GM21576 (cell line): ENCODE measurements around the gene AASS.
"Not testable (repeated sequence)": the region's sequence is repeated elsewhere in the genome, so short reads cannot be mapped to it uniquely, and the experiment has no call there.

Source experiments
- ATAC-seq: cut with Tn5 transposase; IDR thresholded peaks from one replicate; pipeline ENCODE4 v1.9.1; 2021; ENCODE audit warnings: mild to moderate bottlenecking, moderate library complexity; ENCODE audit not compliant: unreplicated experiment

AASS gene

DNA sequence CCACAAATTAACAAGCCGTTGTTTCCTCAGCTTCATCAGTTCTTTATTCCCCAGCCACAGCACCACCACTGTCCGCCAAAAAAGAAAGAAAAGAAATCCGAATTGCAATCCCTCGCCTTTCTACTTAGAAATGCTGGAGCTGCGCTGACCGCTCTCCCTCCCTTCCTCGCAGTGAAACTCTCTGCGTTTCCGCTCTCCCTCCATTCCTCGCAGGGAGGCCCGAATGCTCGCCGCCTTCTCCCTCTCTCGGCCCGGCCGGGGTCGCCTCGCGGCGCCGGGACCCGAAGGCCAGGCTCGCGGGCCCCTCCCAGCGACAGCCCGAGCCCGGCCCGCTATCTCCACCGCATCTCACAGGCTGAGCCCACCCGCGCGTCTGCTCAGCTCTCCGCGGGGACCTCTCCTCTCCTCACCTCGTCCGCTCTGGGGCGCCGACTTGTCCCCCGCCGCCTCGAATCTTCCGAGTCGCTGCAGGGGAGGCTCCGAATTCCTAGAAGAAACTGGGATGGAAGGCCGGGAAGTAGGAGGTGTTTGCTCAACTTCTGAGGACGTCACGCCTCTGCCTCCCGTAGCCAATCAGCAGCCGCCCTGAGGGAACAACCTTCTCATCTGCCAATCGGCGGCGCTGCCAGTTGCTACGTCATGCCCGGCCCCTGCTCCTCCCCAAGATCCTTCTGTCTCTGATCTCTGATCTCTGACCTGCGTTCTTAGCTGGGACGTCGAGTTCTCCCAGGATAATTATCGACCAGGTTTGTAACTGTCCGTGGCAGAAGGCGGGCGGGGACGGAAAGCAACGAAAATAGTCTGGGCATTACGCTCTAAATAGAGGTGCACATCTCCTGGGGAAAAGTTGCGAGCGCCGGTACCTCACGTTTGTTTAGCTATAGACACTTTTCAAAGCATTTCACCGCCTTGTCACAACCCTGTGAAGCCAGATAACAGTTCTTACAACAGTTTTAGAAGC, at the start of gene AASS:
Gene AASS (minus strand): TSS at position 499 of the 961 bp plus-strand sequence. CDS start 10,523 bp downstream, outside the sequence.
- peak; percentile 100 for ATAC-seq

GRCh38 chr7:122188785-122189184, 44.7 kb upstream of the AASS start:
- no peak for ATAC-seq

GRCh38 chr7:122183106-122183505, 39.1 kb upstream of the AASS start:
- ATAC-seq: no peak

DNA sequence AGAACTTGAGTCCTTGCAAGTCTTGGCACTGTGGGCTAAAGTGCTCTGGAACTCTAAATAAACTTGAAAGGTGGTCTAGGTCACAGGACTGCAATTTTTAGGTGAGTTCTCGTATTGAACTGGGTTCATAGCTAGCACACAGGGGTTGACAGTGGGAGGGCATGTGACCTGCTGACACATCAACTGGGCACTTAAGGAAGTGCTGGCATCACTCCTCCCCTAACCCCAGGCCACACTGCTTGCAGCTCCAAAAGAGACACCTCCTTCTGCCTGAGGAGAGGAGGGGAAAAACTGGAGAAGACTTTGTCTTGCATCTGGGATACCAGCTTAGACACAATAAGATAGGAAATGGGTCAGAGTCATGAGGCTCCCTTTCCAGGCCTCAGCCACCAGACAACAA, 38.0 kb upstream of the AASS start:
- no peak for ATAC-seq

DNA sequence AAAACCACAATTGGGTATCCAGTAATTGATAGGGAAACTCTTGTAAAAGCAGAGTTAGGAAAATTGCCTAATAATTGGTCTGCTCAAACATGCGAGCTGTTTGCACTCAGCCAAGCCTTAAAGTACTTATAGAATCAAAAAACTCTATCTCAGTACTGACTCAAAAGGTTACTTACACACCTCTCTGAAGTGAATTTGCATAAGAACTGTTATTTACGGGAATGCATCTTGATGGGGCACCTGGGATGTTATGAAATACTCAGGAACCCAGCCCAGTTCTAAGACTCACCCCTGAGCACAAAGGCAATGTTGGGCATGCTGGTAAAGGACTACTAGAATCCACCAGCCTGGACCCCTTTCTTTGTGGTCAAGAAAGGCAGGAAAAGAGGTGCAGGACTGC, 28.1 kb upstream of the AASS start:
- not testable (repeated sequence) for ATAC-seq

GRCh38 chr7:122166740-122167139, 22.7 kb upstream of the AASS start:
- ATAC-seq: no peak

GRCh38 chr7:122166275-122166674, 22.2 kb upstream of the AASS start:
- ATAC-seq: no peak

DNA sequence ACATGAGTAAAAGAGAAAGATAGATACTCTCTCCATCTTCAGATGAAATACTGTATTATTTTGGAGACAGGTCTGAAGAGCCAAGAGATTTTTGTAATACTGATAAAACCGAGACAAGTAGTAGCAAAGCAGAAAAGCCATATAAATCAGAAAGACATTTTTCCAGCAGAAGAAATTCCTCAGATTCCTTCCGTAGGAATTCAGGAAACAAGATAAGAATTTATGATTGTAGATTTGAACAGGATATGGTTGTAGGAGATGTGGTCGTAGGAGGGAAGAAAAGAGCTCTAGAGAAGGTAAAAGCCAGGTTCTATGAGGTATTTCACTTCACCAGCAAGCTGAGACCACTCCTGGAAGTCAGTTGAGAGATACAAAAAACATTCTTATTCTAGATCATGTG, 17.6 kb upstream of the AASS start:
- no peak for ATAC-seq

DNA sequence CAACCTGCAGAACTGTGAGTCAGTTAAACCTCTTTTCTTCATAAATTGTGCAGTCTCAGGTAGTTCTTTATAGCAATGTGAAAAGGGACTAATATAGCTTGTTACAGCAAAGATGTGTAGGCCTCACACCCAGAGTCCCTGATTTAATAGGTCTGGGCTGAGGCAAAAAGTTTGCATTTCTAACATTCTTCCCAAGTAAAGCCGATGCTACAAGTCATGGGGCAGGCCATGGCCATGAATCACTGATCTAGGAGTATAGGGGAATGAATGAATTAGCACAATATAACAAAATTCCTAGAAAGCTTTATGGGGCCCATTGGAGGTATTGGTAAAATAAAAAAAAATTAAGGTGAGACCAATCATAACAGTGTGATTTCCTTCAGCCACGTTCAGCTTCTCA, 11.5 kb upstream of the AASS start:
- ATAC-seq: no peak

DNA sequence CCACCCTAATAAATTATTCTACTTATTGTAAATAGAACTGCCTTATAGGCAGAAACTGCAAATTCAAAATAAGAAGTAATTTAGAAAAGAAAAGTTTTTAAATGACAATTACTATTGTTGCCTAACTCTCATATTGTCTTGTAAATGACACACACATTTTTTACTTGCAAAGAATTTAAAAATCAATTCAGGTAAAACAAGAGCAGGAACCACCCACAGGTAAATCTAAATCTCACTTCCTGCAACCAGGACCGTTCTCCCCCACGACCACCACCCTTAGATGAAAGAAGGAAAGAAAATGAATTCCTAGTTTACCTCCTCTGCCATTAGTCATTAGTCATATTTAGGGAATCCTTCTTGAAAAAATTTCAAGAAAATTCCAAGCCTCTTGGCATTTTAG, 4.8 kb upstream of the AASS start:
- ATAC-seq: no peak

GRCh38 chr7:122148081-122148480, 4.0 kb upstream of the AASS start:
- no peak for ATAC-seq

DNA sequence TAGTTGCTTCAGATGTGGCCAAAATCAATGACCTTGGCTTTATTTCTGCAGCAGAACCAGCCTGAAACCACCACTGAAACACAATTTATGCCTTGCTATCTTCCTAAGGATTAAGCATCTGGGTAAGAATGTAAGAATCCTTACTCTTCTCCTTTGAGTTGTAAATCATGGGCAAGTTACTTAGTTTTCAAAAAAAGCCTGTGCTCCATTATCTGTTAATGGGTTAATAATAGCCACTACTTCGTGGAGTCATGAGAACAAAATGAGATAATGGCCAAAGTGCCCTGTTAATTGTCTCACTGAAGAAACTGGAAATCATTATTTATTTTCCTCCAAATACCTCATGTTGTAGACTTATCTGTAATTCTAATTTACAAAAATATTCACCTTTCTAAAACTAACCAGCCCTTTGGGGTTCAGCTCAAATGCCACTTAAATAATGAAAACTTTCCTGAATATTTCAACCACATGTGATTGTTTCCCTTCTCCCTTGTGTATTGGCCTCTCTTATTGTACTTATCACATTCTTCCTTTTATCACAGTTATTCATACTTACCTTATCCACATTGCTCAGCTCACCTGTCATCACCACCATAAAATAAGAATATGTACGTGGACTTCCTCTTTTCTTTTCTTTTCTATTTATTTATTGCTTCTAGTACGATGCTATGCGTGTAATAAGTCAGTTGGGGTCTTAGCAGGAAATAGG, 2.0 kb upstream of the AASS start:
- no peak for ATAC-seq

GRCh38 chr7:122143376-122143750, 686 bp downstream of the AASS start:
- peak; percentile 2 for ATAC-seq

DNA sequence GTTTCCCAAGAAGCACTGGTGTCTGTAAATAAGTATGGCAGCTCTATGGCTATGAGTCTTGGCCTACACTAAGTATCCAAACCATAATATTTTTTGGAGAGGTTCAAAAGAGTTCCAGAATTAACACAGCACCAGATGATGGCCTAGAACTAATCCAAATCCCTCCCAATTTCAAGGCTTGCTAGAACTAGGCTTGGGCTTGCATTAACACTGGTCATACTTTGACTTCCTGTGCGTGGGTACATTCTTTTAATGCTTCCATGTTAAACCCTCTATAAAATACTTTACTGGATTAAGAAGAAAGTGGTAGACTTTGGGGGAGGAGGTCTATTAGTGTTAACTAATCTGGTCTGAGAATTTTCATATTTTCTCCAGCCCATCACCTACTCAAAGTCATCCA, 3.1 kb downstream of the AASS start:
- no peak for ATAC-seq

GRCh38 chr7:122137251-122138077, 6.6 kb downstream of the AASS start:
- no peak for ATAC-seq

- no peak for ATAC-seq
Measured at GRCh38 chr7:122136639-122137245, 7.3 kb downstream of the AASS start.

GRCh38 chr7:122136078-122136477, 8.0 kb downstream of the AASS start:
- no peak for ATAC-seq

DNA sequence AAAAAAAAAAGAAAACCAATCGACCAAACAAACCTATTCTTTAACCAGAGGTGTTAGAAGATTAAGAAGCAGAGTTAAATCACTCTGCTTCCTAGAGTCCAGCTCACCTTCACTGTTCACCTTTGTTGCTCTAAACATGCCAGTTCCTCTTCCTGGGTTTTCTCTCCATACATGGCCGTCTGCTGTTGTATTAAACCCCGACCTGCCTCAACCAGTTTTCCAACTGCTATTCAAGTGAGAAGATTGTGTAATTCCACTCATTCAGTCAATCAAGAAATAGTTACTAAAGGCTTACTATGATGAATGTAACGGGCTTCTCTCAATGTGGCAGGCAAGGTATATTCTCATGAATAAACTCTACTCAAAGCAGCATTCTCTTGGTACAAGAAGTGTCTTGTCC, 8.8 kb downstream of the AASS start:
- no peak for ATAC-seq

GRCh38 chr7:122134793-122135192, 9.3 kb downstream of the AASS start:
- not testable (repeated sequence) for ATAC-seq

- ATAC-seq: no peak
Measured at GRCh38 chr7:122133477-122133876, 10.6 kb downstream of the AASS start.

DNA sequence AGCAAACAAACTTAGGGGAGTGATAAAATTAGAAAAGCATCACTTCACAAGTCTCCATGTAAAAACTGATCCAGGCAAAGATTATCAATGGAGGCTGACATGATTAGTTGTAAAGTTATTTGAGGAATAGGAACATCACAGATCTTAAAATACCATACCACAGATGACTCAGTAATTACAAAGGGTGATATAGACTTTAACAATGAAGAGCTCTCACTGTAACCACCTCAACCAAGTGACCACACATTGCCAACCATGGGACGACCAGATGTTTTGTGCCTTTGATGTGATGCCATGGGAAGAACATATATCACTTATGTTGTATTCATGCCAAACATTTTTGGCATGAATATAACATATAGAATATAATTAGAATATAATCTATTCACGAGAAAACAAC, 11.7 kb downstream of the AASS start:
- no peak for ATAC-seq
